Spleen (tissue), 13 donors: ENCODE measurements around the gene VPS9D1. TPM values are rescaled to one million over a fixed set of nuclear protein-coding genes. Genes with fewer than 3 reads are reported as not detected.

Experiments used
- DNase-seq: peaks from one replicate; pipeline ENCODE4 v3.0.0-alpha.2; 2020
- H3K27ac ChIP-seq, 8 donors: fragments of 200-600 bp; sonication (generic) in 7 of 8; 1 replicate in 4 of 8; 2 replicates in 4 of 8; pipeline versions ENCODE4 v1.5.0 to v1.8.0; 2016 to 2021; ENCODE audit warnings: inconsistent platforms in 4 of 8, mild to moderate bottlenecking in 4 of 8, moderate library complexity in 1 of 8
- H3K27me3 ChIP-seq, 7 donors: fragments of 200-600 bp; sonication (generic) in 6 of 7; replicated peaks in 1 of 7; 1 replicate in 4 of 7; 2 replicates in 3 of 7; pipeline versions ENCODE4 v1.5.0 to v1.8.0; 2016 to 2021; ENCODE audit warnings: inconsistent platforms in 3 of 7, mild to moderate bottlenecking in 1 of 7
- H3K36me3 ChIP-seq, 6 donors: fragments of 200-600 bp; sonication (generic) in 5 of 6; 1 replicate in 4 of 6; 2 replicates in 2 of 6; pipeline versions ENCODE4 v1.5.0 to v1.8.0; 2016 to 2021; ENCODE audit warnings: inconsistent platforms in 2 of 6
- H3K4me1 ChIP-seq, 6 donors: fragments of 200-600 bp; sonication (generic) in 5 of 6; 1 replicate in 3 of 6; 2 replicates in 3 of 6; pipeline versions ENCODE4 v1.5.0 to v1.8.0; 2016 to 2021; ENCODE audit warnings: inconsistent platforms in 3 of 6
- H3K4me3 ChIP-seq, 8 donors: fragments of 200-600 bp; sonication (generic) in 7 of 8; 1 replicate in 4 of 8; 2 replicates in 4 of 8; pipeline versions ENCODE4 v1.5.0 to v1.8.0; 2016 to 2021; ENCODE audit warnings: inconsistent platforms in 4 of 8, mild to moderate bottlenecking in 4 of 8, moderate library complexity in 2 of 8
- H3K9me3 ChIP-seq, 8 donors: fragments of 200-600 bp; sonication (generic) in 7 of 8; 1 replicate in 4 of 8; 2 replicates in 4 of 8; pipeline versions ENCODE4 v1.5.0 to v1.8.0; 2016 to 2021; ENCODE audit warnings: inconsistent platforms in 4 of 8
- CTCF ChIP-seq, 11 experiments: fragments of 200-600 bp in 7 of 11; fragments of 450-650 bp in 4 of 11; sonication (generic) in 4 of 11; IDR thresholded peaks in 8 of 11; conservative IDR thresholded peaks in 3 of 11; 1 replicate in 7 of 11; 2 replicates in 4 of 11; pipeline versions ENCODE4 v1.4.0 to v1.8.0; 2016 to 2021; ENCODE audit warnings: antibody characterized with exemption in 11 of 11, inconsistent platforms in 4 of 11, mild to moderate bottlenecking in 1 of 11
- POLR2A ChIP-seq, 3 donors: fragments of 450-650 bp; IDR thresholded peaks; one replicate each; pipeline ENCODE4 v1.5.1; 2017; ENCODE audit warnings: antibody characterized with exemption in 3 of 3, mild to moderate bottlenecking in 1 of 3
- POLR2AphosphoS5 ChIP-seq, 3 donors: sonication (generic); formaldehyde crosslinking; IDR thresholded peaks; one replicate each; pipeline ENCODE4 v1.5.1; 2017; ENCODE audit warnings: antibody characterized with exemption in 3 of 3
- WGBS, 5 donors: extraction: QIAGEN DNeasy Blood & Tissue Kit in 3 of 5; methylation state at CpG; one replicate each; pipeline versions ENCODE4 v1.1.5 to v1.1.7; 2013 to 2018; 5-methylcytosine and 5-hydroxymethylcytosine counted together
- intact Hi-C: fragments of 100-400 bp; cut with DNase I; formaldehyde crosslinking; loops from one replicate; pipeline ENCODE4 v1.15.0; 2023; ENCODE audit warnings: low total_unique reads
- long read RNA-seq, 2 donors: transcript quantifications; one replicate each; lab custom pipeline, GENCODE V29; 2026
- polyA plus RNA-seq, 3 donors: library from polyadenylated mRNA; stranded (reverse); fragments of 200-250 nt; gene quantifications; one replicate each; pipeline ENCODE4 v1.2.1, GENCODE V29; 2013
- total RNA-seq, 7 donors: library from RNA; depleted of rRNA in 3 of 7; stranded (reverse); fragments of >200 nt in 3 of 7; fragmentation: NEBNext Ultra II Directional in 4 of 7; extraction: Animal tissue kit (Norgen Biotek cat#: 25700) in 4 of 7; gene quantifications; one replicate each; pipeline versions ENCODE4 v1.1.0 to v1.2.1, GENCODE V29; 2016 to 2021
- donor health status: healthy with polysubstance abuse.
- donor health status: DM: no; HTN: no; CAD: no; lungs with moderate emphysema.
- donor health status: DM: no; HTN: no; CAD: no.
- donor health status: Bipolar disorder and iron deficiency.
- donor health status: healthy.
- donor health status: DM: no; HTN: no; CAD: no.
- donor health status: DM: yes; HTN: yes; CAD: no.

Gene VPS9D1
- total RNA-seq (10 to 100 TPM in 6 of 7 donors, 1 to 10 TPM in 1; 6.0 to 28.8 (median 19.2) TPM), polyA plus RNA-seq (10 to 100 TPM in 2 of 3 donors, 1 to 10 TPM in 1; 7.4 to 37.2 (median 34.5) TPM)
- long read RNA-seq, donor 1 = 0 reads
- long read RNA-seq, donor 2 = 0 reads

DNA sequence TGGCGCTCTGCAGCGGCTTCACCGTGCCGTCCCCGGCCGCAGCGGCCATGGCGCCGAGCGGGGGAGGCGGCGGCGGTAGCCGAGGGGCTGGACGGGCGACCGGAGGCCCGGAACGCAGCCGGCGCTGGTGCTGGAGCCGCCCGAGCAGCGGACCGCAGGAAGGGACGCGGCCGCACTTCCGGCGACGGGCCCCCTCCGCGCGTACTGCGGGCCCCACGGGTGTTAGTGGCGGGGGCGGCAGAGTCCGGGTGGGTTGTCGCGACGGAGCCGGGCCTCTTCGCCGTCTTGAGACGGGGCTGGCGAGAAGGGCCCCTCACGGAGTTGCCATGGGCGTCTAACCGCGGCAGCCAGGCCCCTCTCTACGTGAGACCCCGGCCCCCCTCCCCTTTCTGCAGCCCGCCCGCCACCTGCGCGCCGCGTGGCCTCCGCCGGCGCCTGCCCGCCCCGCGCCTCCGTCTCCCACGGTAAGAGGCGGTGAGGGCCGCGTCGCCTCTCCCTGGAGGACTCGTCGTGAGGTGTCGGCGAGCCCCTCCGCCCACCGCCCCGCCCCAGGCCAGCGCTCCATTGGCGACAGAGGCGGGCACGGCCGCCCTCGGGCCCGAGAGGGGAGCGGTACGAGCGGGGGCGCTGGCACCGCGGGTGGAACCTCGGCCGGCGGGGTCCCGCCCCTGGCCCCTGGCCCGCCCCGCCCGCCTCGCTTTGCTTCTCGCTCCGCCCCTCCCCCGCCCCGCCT lies at the start of gene VPS9D1, which contains the start of gene ZNF276:
VPS9D1 (minus strand) TSS at position 86 of the 733 bp plus-strand sequence; CDS start at position 49, 37 bp downstream.
ZNF276 (plus strand) TSS at position 725 of the 733 bp plus-strand sequence. CDS start 104 bp downstream, outside the sequence.
- Histone ChIP-seq H3K4me1 (peaks cover 31 to 71% (median 56%) of the 10 kb centered on the region in 6 donors), H3K36me3 (peaks cover 0 to 39% (median 26%) of the 10 kb centered on the region in 6 donors), H3K9me3 (no peaks in the 10 kb centered on the region), H3K27me3 (no peaks in the 10 kb centered on the region), H3K4me3 (peak within 1 kb of the TSS; percentile 66 to 99 (median 96)), H3K27ac (peak within 1 kb of the TSS; percentile 91 to 100 (median 98))
- WGBS, 5 donors = 0 to 1% (median 0%) methylated on average over 14 to 103 of the region's 103 CpGs
- TF ChIP-seq POLR2AphosphoS5 (IDR thresholded peaks at IDR 0.05) (peak; percentile 80 to 87 (median 81)), POLR2A (IDR thresholded peaks at IDR 0.05) (peak in 2 of 3 donors; percentile 44 to 53), CTCF (IDR thresholded peaks at IDR 0.05 in 8 of 11, conservative IDR thresholded peaks at IDR 0.05 in 3 of 11) (peak in 2 of 11 experiments; percentile 8 to 26)
- intact Hi-C loops = no loop called here
- DNase-seq = peak; percentile 97

DNA sequence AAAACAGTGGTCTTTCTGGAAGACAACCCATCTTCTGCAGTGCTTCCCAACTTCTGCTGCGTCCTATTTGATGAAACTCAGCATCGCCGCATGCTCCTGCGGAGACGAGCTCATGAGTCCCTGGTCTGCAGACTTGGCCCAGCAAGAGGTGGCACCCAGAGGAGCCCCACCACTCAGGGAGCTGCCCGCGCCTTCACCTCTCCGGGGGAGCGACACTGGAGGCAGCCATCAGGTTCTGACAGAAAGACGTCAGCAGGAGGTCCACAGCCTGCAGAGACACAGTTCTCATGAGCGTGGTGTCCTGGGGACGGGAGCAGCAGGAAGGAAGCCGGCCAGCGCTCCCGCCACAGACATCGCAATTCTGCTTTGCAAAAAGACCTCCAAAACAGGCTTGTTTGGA lies 49.7 kb upstream of the VPS9D1 start:
- Histone ChIP-seq H3K36me3 (peaks cover 0 to 69% (median 0%) of the 10 kb centered on the region in 6 donors), H3K4me3 (no peak overlapping the region), H3K27me3 (no peaks in the 10 kb centered on the region), H3K27ac (no peak overlapping the region), H3K9me3 (no peaks in the 10 kb centered on the region), H3K4me1 (peaks cover 0 to 9% (median 3%) of the 10 kb centered on the region in 6 donors)
- WGBS, 5 donors = 89 to 97% (median 93%) methylated on average over 16 of the region's 16 CpGs
- DNase-seq = no peak
- TF ChIP-seq POLR2A (IDR thresholded peaks at IDR 0.05) = no peak
- TF ChIP-seq CTCF (IDR thresholded peaks at IDR 0.05 in 8 of 11, conservative IDR thresholded peaks at IDR 0.05 in 3 of 11) = no peak
- TF ChIP-seq POLR2AphosphoS5 (IDR thresholded peaks at IDR 0.05) = no peak
- intact Hi-C loops = no loop called here

DNA sequence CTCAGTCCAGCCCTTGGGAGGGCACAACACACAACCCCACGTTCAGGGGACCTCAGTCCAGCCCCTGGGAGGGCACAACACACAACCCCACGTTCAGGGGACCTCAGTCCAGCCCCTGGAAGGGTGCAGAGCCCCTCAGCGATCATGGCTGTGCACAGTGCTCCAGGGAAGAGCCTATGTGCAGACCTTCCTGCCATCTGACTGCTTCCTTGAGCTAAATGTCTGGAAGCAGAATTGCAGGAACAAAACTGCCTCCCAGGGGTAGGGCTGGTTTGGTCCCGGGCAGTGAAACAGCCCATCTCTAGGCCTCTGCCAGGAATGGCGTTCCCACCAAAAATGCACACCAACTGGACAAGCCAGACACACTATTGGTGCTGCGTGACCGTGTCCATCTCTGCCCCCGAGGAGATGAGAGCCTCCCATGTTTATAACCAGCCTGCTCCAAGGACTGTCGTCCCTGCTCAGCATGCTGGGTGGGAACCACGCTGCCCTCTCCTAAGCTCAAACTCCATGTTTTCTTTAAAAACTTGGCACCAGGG lies 44.7 kb upstream of the VPS9D1 start:
- Histone ChIP-seq H3K4me3 (peak overlapping the region in 5 of 8 donors; percentile 31 to 70 (median 42)), H3K4me1 (peaks cover 18 to 59% (median 48%) of the 10 kb centered on the region in 6 donors), H3K9me3 (no peaks in the 10 kb centered on the region), H3K27me3 (no peaks in the 10 kb centered on the region), H3K27ac (peak overlapping the region; percentile 53 to 93 (median 88)), H3K36me3 (peaks cover 0 to 30% (median 0%) of the 10 kb centered on the region in 6 donors)
- WGBS, 5 donors = 58 to 70% (median 63%) methylated on average over 10 of the region's 10 CpGs
- TF ChIP-seq POLR2A (IDR thresholded peaks at IDR 0.05) (no peak), POLR2AphosphoS5 (IDR thresholded peaks at IDR 0.05) (no peak), CTCF (IDR thresholded peaks at IDR 0.05 in 8 of 11, conservative IDR thresholded peaks at IDR 0.05 in 3 of 11) (no peak)
- intact Hi-C loops = no loop called here
- no peak for DNase-seq
